SK-N-MC (cell line): Measurements from ENCODE around the gene PPFIA4.

Source experiments
- EZH2 ChIP-seq: fragments of 200-600 bp; sonication (generic); IDR thresholded peaks from one replicate; pipeline ENCODE4 v1.6.1; 2017; ENCODE audit warnings: antibody characterized with exemption
- FOXP2 ChIP-seq: optimal IDR thresholded peaks from 2 replicates; pipeline ENCODE3; 2011; ENCODE audit warnings: mild to moderate bottlenecking, moderate library complexity; ENCODE audit not compliant: insufficient read depth; ENCODE audit errors: extremely low read length, control extremely low read depth
- POLR2AphosphoS5 ChIP-seq: IDR thresholded peaks from 2 replicates; pipeline ENCODE4 v1.6.1; 2012; ENCODE audit warnings: mild to moderate bottlenecking, low read depth, low read length, borderline replicate concordance

GRCh38 chr1:203095061-203095690 lies 68.9 kb downstream of the PPFIA4 start:
- TF ChIP-seq POLR2AphosphoS5 (no peak), EZH2 (no peak), FOXP2 (no peak)
